HCT116 (cell line): Measurements from ENCODE around the gene OR9G4. TPM values are rescaled to one million over a fixed set of nuclear protein-coding genes. Genes with fewer than 3 reads are reported as not detected.

Experiments
- ATAC-seq: fragments of 200-7000 bp; cut with Tn5 transposase; 2 replicates; pipeline ENCODE4 v1.9.1; 2020; ENCODE audit warnings: mild to moderate bottlenecking, moderate library complexity
- Bru-seq: library from RNA; stranded (reverse); fragments of 400-500 nt; gene quantifications from one replicate; lab custom pipeline; 2021; lab: Mats Ljungman, UMichigan
- BruChase-seq, 2 experiments: library from RNA; stranded (reverse); fragments of 400-500 nt; gene quantifications; one replicate each; lab custom pipeline; 2021; lab: Mats Ljungman, UMichigan
- BruUV-seq: library from RNA; stranded (reverse); fragments of 400-500 nt; replicated peaks from 2 replicates; lab custom pipeline; 2021; lab: Mats Ljungman, UMichigan
- CTCF ChIA-PET: fragments of 300-600 bp; sonication (Branson Sonifier 250); formaldehyde crosslinking; loops from one replicate; lab custom pipeline; 2021; ENCODE audit warnings: antibody characterized with exemption; lab: Charles Lee
- POLR2A ChIA-PET: fragments of 300-600, 350-600 bp; sonication (Branson Sonifier 250); formaldehyde crosslinking; loops from one replicate; lab custom pipeline; 2021; ENCODE audit warnings: antibody characterized with exemption; lab: Charles Lee
- RAD21 ChIA-PET, 2 experiments: fragments of 300-600 bp; sonication (Branson Sonifier 250); formaldehyde crosslinking; loops; one replicate each; lab custom pipeline; 2023; ENCODE audit warnings: low total read pairs in 2 of 2; ENCODE audit not compliant: uncharacterized antibody in 2 of 2, unreplicated experiment in 2 of 2, low non-redundant PET in 1 of 2; lab: Charles Lee
- DNase-seq: peaks from one replicate; pipeline ENCODE4 v3.0.0-alpha.2; 2010; ENCODE audit warnings: low read depth, low spot score
- H2AFZ ChIP-seq: fragments of 200-600 bp; shearing (Covaris generic), sonication (generic); 2 replicates; pipeline ENCODE4 v1.6.1; 2017; ENCODE audit warnings: low read depth, mixed run types, mixed read lengths, antibody characterized with exemption, low read length; ENCODE audit not compliant: poor library complexity, severe bottlenecking
- H3K27ac ChIP-seq: 2 replicates; pipeline ENCODE4 v1.5.1; 2012; ENCODE audit warnings: low read depth, low read length
- H3K27me3 ChIP-seq: fragments of 200-600 bp; sonication (generic); 2 replicates; pipeline ENCODE4 v1.6.1; 2016; ENCODE audit warnings: mixed run types, low read length, mixed read lengths; ENCODE audit not compliant: insufficient read depth
- H3K36me3 ChIP-seq, 2 experiments: fragments of 200-500 bp in 1 of 2; fragments of 200-600 bp in 1 of 2; sonication (Bioruptor generic) in 1 of 2; sonication (generic) in 1 of 2; 2 replicates each; pipeline versions ENCODE4 v1.5.1 to v1.6.1; 2014 to 2016; ENCODE audit warnings: low read length in 2 of 2, inconsistent platforms in 1 of 2, mixed read lengths in 1 of 2, mixed run types in 1 of 2; ENCODE audit not compliant: insufficient read depth in 2 of 2, control insufficient read depth in 1 of 2
- H3K4me1 ChIP-seq, 2 experiments: fragments of 200-600 bp in 1 of 2; sonication (generic) in 1 of 2; 2 replicates each; pipeline versions ENCODE4 v1.5.1 to v1.6.1; 2012 to 2017; ENCODE audit warnings: low read length in 2 of 2, inconsistent platforms in 1 of 2, mild to moderate bottlenecking in 1 of 2, mixed read lengths in 1 of 2, mixed run types in 1 of 2, moderate library complexity in 1 of 2; ENCODE audit not compliant: insufficient read depth in 2 of 2, control insufficient read depth in 1 of 2
- H3K4me2 ChIP-seq: fragments of 200-600 bp; sonication (generic); 2 replicates; pipeline ENCODE4 v1.6.1; 2017; ENCODE audit warnings: mixed run types, low read length, mixed read lengths
- H3K4me3 ChIP-seq, 2 experiments: fragments of 200-600 bp in 1 of 2; sonication (generic) in 1 of 2; replicated peaks in 1 of 2; 2 replicates each; pipeline ENCODE4 v1.5.1; 2011 to 2016; ENCODE audit warnings: low read length in 2 of 2, control low read depth in 1 of 2, low read depth in 1 of 2, mild to moderate bottlenecking in 1 of 2, mixed read lengths in 1 of 2, mixed run types in 1 of 2
- H3K79me2 ChIP-seq: fragments of 200-600 bp; sonication (generic); 2 replicates; pipeline ENCODE4 v1.6.1; 2017; ENCODE audit warnings: mild to moderate bottlenecking, mixed run types, low read length, moderate library complexity, mixed read lengths; ENCODE audit not compliant: insufficient read depth
- H3K9ac ChIP-seq: fragments of 200-600 bp; sonication (generic); 2 replicates; pipeline ENCODE4 v1.6.1; 2016; ENCODE audit warnings: low read length, mixed read lengths
- H3K9me2 ChIP-seq: fragments of 200-600 bp; sonication (generic), shearing (Covaris generic); 2 replicates; pipeline ENCODE4 v1.6.1; 2017; ENCODE audit warnings: mixed run types, mild to moderate bottlenecking, moderate library complexity; ENCODE audit not compliant: insufficient read depth
- H3K9me3 ChIP-seq, 2 experiments: fragments of 200-500 bp in 1 of 2; fragments of 200-600 bp in 1 of 2; sonication (Bioruptor generic) in 1 of 2; sonication (generic) in 1 of 2; 2 replicates each; pipeline ENCODE4 v1.6.1; 2014 to 2017; ENCODE audit warnings: low read length in 2 of 2, mixed read lengths in 2 of 2, inconsistent platforms in 1 of 2, low read depth in 1 of 2, mild to moderate bottlenecking in 1 of 2, mixed run types in 1 of 2, moderate library complexity in 1 of 2; ENCODE audit not compliant: control insufficient read depth in 1 of 2, insufficient read depth in 1 of 2
- H4K20me1 ChIP-seq: fragments of 200-600 bp; sonication (generic), shearing (Covaris generic); 2 replicates; pipeline ENCODE4 v1.6.1; 2017; ENCODE audit warnings: mixed run types, mild to moderate bottlenecking, moderate library complexity; ENCODE audit not compliant: insufficient read depth
- CEBPB ChIP-seq: IDR thresholded peaks from 2 replicates; pipeline ENCODE4 v1.6.1; 2012; ENCODE audit warnings: low read depth
- EGR1 ChIP-seq: IDR thresholded peaks from 2 replicates; pipeline ENCODE4 v1.6.1; 2012; ENCODE audit warnings: low read depth
- EZH2phosphoT487 ChIP-seq: fragments of 200-600 bp; IDR thresholded peaks from 2 replicates; pipeline ENCODE4 v1.6.1; 2018; ENCODE audit warnings: antibody characterized with exemption, borderline replicate concordance
- FOSL1 ChIP-seq: IDR thresholded peaks from 2 replicates; pipeline ENCODE4 v1.6.1; 2012; ENCODE audit warnings: low read depth
- MAX ChIP-seq: IDR thresholded peaks from 2 replicates; pipeline ENCODE4 v1.6.1; 2012
- POLR2A ChIP-seq: IDR thresholded peaks from 2 replicates; pipeline ENCODE4 v1.7.0; 2011; ENCODE audit warnings: borderline replicate concordance; ENCODE audit not compliant: insufficient read depth, insufficient read length; ENCODE audit errors: extremely low read depth
- RAD21 ChIP-seq: IDR thresholded peaks from 2 replicates; pipeline ENCODE4 v1.6.1; 2012; ENCODE audit warnings: low read depth, mild to moderate bottlenecking
- REST ChIP-seq: IDR thresholded peaks from 2 replicates; pipeline ENCODE4 v1.6.1; 2012; ENCODE audit warnings: low read depth
- SIN3A ChIP-seq: IDR thresholded peaks from 2 replicates; pipeline ENCODE4 v1.6.1; 2012; ENCODE audit warnings: low read depth
- SP1 ChIP-seq: IDR thresholded peaks from 2 replicates; pipeline ENCODE4 v1.6.1; 2012; ENCODE audit warnings: low read depth
- SRF ChIP-seq: IDR thresholded peaks from 2 replicates; pipeline ENCODE4 v1.6.1; 2012; ENCODE audit warnings: low read depth
- YY1 ChIP-seq: IDR thresholded peaks from 2 replicates; pipeline ENCODE4 v1.6.1; 2011; ENCODE audit warnings: low read length, low read depth, moderate library complexity, mild to moderate bottlenecking; ENCODE audit not compliant: insufficient replicate concordance; ENCODE audit errors: extremely low read depth
- ZFX ChIP-seq: fragments of 450-650 bp; IDR thresholded peaks from 2 replicates; pipeline ENCODE4 v1.6.1; 2017
- intact Hi-C: fragments of 100-400 bp; cut with micrococcal nuclease; formaldehyde crosslinking; loops from 2 replicates; pipeline ENCODE4 v1.10.0; 2022
- long read RNA-seq: library from polyadenylated mRNA; unstranded; transcript quantifications from one replicate; pipeline ENCODE4 v2.0.0, GENCODE V29; 2021; ENCODE audit not compliant: unreplicated experiment
- polyA plus RNA-seq: library from polyadenylated mRNA; unstranded; fragments of >200 nt; gene quantifications from 2 replicates; pipeline ENCODE4 v1.2.1, GENCODE V29; 2012; ENCODE audit warnings: missing spikeins
- total RNA-seq: library from RNA; stranded (reverse); gene quantifications from one replicate; pipeline ENCODE4 v1.2.1, GENCODE V29; 2021; ENCODE audit not compliant: unreplicated experiment
- TF ChIP-seq, protein P1 (sequence below), 3 experiments: fragments of 200-600 bp in 1 of 3; sonication (generic) in 1 of 3; IDR thresholded peaks in 2 of 3; conservative IDR thresholded peaks in 1 of 3; 2 replicates each; pipeline ENCODE4 v1.5.1; 2012 to 2017; ENCODE audit warnings: low read depth in 2 of 3, low read length in 2 of 3, antibody characterized with exemption in 1 of 3, borderline replicate concordance in 1 of 3, control low read depth in 1 of 3, mild to moderate bottlenecking in 1 of 3, mixed read lengths in 1 of 3, mixed run types in 1 of 3, moderate library complexity in 1 of 3; ENCODE audit not compliant: insufficient read depth in 1 of 3

OR9G4 gene
- not detected for total RNA-seq
- not detected in 2 replicates for polyA plus RNA-seq
- Bru-seq, nascent RNA = not detected
- not detected for BruChase-seq, experiment 1, labeled RNA remaining after a 6-hour chase
- not detected for BruChase-seq, experiment 2, labeled RNA remaining after a 2-hour chase
- long read RNA-seq = 0 reads

DNA sequence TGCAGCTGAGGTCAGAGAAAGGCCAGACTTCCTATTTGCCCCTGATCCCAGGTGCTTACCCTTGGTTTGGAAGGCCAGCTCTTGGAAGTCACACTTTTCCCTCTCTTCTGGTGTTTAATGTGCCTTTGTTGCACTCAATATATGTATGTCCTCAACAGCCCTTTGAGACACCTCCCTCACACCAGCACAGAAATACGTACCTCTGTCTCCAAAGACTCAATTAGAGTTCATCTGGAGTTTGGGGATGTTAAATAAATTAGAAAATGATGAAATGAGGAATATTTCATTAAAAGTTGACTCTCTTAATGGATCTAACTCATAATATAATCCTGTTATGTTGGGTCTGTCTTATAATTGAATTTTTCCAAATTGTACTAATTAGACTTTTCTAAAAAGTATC is at the start of gene OR9G4:
OR9G4 (minus strand) TSS at position 101 of the 400 bp plus-strand sequence. CDS start 4,931 bp downstream, outside the sequence.
- CTCF ChIA-PET = no interaction called here

GRCh38 chr11:56783448-56784041 is 35.0 kb upstream of the OR9G4 start:
- Histone ChIP-seq H4K20me1 (no peaks in the 10 kb centered on the region), H3K4me1 (no peaks in the 10 kb centered on the region), H3K9ac (no peak overlapping the region), H3K27ac (no peak overlapping the region), H3K4me2 (no peak overlapping the region), H3K79me2 (no peaks in the 10 kb centered on the region), H3K9me3 (no peaks in the 10 kb centered on the region), H2AFZ (no peak overlapping the region), H3K27me3 (no peaks in the 10 kb centered on the region), H3K4me3 (no peak overlapping the region), H3K36me3 (no peaks in the 10 kb centered on the region), H3K9me2 (no peaks in the 10 kb centered on the region)
- ChIA-PET CTCF (no interaction called here), POLR2A (no interaction called here), RAD21 (no interaction called here)
- no peak for ATAC-seq
- no TSS peak for BruUV-seq
- intact Hi-C loops = loop anchor here (2.0 kb wide), 1 partner anchor 841 kb away; no protein-coding TSS in a partner anchor
- DNase-seq = peak; percentile 52
- TF ChIP-seq SRF (no peak), SP1 (no peak), POLR2A (no peak), MAX (no peak), FOSL1 (no peak), RAD21 (peak; percentile 49), EGR1 (no peak), YY1 (no peak), REST (no peak)
- TF ChIP-seq, protein P1, sequence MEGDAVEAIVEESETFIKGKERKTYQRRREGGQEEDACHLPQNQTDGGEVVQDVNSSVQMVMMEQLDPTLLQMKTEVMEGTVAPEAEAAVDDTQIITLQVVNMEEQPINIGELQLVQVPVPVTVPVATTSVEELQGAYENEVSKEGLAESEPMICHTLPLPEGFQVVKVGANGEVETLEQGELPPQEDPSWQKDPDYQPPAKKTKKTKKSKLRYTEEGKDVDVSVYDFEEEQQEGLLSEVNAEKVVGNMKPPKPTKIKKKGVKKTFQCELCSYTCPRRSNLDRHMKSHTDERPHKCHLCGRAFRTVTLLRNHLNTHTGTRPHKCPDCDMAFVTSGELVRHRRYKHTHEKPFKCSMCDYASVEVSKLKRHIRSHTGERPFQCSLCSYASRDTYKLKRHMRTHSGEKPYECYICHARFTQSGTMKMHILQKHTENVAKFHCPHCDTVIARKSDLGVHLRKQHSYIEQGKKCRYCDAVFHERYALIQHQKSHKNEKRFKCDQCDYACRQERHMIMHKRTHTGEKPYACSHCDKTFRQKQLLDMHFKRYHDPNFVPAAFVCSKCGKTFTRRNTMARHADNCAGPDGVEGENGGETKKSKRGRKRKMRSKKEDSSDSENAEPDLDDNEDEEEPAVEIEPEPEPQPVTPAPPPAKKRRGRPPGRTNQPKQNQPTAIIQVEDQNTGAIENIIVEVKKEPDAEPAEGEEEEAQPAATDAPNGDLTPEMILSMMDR (IDR thresholded peaks at IDR 0.05 in 2 of 3, conservative IDR thresholded peaks at IDR 0.05 in 1 of 3; ENCODE audit: borderline replicate concordance in 1 of 3, insufficient read depth in 1 of 3, low read depth in 2 of 3, low read length in 2 of 3) = peak; percentile 23 to 63 (median 39); a peak in 4 of 6 replicates

More for the DNA sequence above, at the start of gene OR9G4:
- Histone ChIP-seq H3K4me2 (no peak within 1 kb of the TSS), H3K9me2 (no peaks in the 10 kb centered on the region), H3K4me1 (no peaks in the 10 kb centered on the region), H3K4me3 (no peak within 1 kb of the TSS), H3K27me3 (no peaks in the 10 kb centered on the region), H3K36me3 (no peaks in the 10 kb centered on the region), H3K9ac (no peak within 1 kb of the TSS), H3K9me3 (peaks cover 8 to 15% of the 10 kb centered on the region in 2 experiments; a peak in 3 of 4 replicates), H4K20me1 (no peaks in the 10 kb centered on the region), H3K27ac (no peak within 1 kb of the TSS), H2AFZ (no peak within 1 kb of the TSS), H3K79me2 (no peaks in the 10 kb centered on the region)
- ChIA-PET RAD21 (no interaction called here), POLR2A (no interaction called here)
- intact Hi-C loops = no loop called here
- TF ChIP-seq MAX (no peak), EZH2phosphoT487 (no peak), SP1 (no peak), ZFX (no peak), CEBPB (no peak), FOSL1 (no peak), SRF (no peak), SIN3A (no peak)
- DNase-seq (no peak), ATAC-seq (no peak)
- BruUV-seq = no TSS peak
